Pancreas (tissue), 10 donors: ENCODE measurements around the gene KNDC1. TPM values are rescaled to one million over a fixed set of nuclear protein-coding genes. Genes with fewer than 3 reads are reported as not detected.

ENCODE experiments used
- ATAC-seq, 4 donors: fragments of 200-7000 bp; cut with Tn5 transposase; one replicate each; pipeline versions ENCODE4 v1.8.0 to v1.9.1; 2020; ENCODE audit warnings: mild to moderate bottlenecking in 4 of 4, moderate library complexity in 4 of 4
- DNase-seq, 6 donors: peaks; one replicate each; pipeline ENCODE4 v3.0.0-alpha.2; 2020
- FAIRE-seq: peaks from 2 replicates; lab custom pipeline; 2012; peaks lifted over from hg19 to GRCh38; lab: Jason Lieb, UNC
- H3K27ac ChIP-seq, 4 donors: fragments of 200-600 bp; sonication (generic); 1 replicate in 3 of 4; 2 replicates in 1 of 4; pipeline versions ENCODE4 v1.5.0 to v1.8.0; 2020
- H3K27me3 ChIP-seq, 4 donors: fragments of 200-600 bp; one replicate each; pipeline ENCODE4 v1.8.0; 2021
- H3K36me3 ChIP-seq, 3 donors: fragments of 200-600 bp; sonication (generic) in 1 of 3; one replicate each; pipeline versions ENCODE4 v1.5.0 to v1.8.0; 2020 to 2021
- H3K4me1 ChIP-seq, 3 donors: fragments of 200-600 bp; one replicate each; pipeline ENCODE4 v1.8.0; 2021
- H3K4me3 ChIP-seq, 4 donors: fragments of 200-600 bp; sonication (generic) in 2 of 4; one replicate each; pipeline versions ENCODE4 v1.5.0 to v1.8.0; 2020 to 2021
- H3K9me3 ChIP-seq, 4 donors: fragments of 200-600 bp; one replicate each; pipeline ENCODE4 v1.8.0; 2021
- WGBS, 2 donors: extraction: QIAGEN DNeasy Blood & Tissue Kit; methylation state at CpG; one replicate each; pipeline ENCODE4 v1.1.7; 2013; 5-methylcytosine and 5-hydroxymethylcytosine counted together
- intact Hi-C, 3 donors: fragments of 100-400 bp; cut with DNase I; formaldehyde crosslinking; loops; one replicate each; pipeline versions ENCODE4 v1.11.1 to v1.14.2; 2022
- polyA plus RNA-seq, 2 donors: library from polyadenylated mRNA; stranded (reverse); fragments of 200-250 nt; gene quantifications; one replicate each; pipeline ENCODE4 v1.2.3, GENCODE V29; 2013
- total RNA-seq, 6 donors: library from RNA; stranded (reverse); fragmentation: NEBNext Ultra II Directional in 4 of 6; extraction: Animal tissue kit (Norgen Biotek cat#: 25700) in 4 of 6; gene quantifications; one replicate each; pipeline versions ENCODE4 v1.2.1 to v1.2.4, GENCODE V29; 2021 to 2023
- TF ChIP-seq, protein P1 (sequence below), 4 donors: fragments of 200-600 bp; sonication (generic) in 3 of 4; IDR thresholded peaks; one replicate each; pipeline versions ENCODE4 v1.5.0 to v1.8.0; 2021; ENCODE audit warnings: antibody characterized with exemption in 4 of 4
- donor health status: healthy with polysubstance abuse.
- donor health status: DM: no; HTN: no; CAD: no; lungs with moderate emphysema.
- donor health status: DM: no; HTN: no; CAD: no.
- donor health status: control.
- donor health status: control.
- donor health status: Bipolar disorder and iron deficiency.
- donor health status: DM: yes; HTN: yes; CAD: no.
- donor health status: DM: no; HTN: no; CAD: no.
- donor health status: DM: no; HTN: no; CAD: no.
- donor health status: DM: yes; HTN: yes; CAD: no.

KNDC1 gene
- total and polyA plus RNA-seq, 8 donors = 0.14 to 3.1 (median 0.74) TPM

DNA sequence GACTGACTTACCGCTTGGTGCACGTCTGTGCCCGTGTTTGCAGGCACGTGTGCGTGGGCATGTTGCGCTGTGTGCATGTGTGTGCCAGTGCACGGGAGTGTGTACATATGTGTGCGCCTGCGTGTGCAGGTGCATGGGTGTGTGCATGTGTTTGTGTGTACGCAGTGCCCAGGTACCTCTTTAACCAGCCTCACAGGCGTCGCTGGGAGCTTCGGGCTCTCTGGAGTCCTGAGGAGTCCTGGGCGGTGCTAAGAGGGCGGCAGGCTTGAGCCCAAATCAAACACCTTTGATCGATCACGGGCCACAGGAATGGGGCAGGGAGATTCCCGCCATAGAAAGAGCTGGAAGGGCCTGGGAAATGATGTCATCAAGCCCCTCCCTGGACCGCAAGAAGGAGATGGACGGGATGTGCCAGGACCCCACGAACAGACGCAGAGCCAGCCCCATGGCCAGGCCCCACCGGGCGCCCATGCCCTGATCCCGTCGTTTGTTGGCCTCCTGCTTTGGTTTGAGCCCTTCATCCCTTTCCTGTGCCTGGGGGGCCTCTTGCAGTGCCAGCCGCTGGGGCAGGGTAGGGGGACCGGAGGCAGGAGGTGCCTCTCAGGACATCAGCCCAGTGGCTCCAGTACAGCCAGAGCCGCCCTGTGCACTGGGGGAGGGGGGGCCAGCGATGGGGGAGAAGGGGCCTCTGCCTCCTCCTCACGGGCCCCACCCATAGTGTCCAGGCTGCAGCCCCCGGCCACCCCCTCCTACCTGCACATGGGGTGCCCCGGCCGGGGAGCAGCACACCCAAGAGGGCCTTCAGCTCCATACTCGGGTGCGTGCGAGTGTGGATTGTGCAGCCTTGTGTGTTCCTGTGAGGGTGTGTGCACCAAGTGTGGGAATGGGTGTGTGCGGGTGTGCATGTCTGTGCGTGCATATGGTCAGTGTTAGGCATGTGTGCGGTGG, 5.8 kb downstream of the KNDC1 start:
- Histone ChIP-seq H3K36me3 (no peaks in the 10 kb centered on the region), H3K4me1 (peaks cover 0 to 2% (median 0%) of the 10 kb centered on the region in 3 donors), H3K27ac (no peak overlapping the region), H3K9me3 (no peaks in the 10 kb centered on the region), H3K27me3 (peaks cover 0 to 4% (median 0%) of the 10 kb centered on the region in 4 donors), H3K4me3 (no peak overlapping the region)
- no peak for FAIRE-seq
- TF ChIP-seq, protein P1, sequence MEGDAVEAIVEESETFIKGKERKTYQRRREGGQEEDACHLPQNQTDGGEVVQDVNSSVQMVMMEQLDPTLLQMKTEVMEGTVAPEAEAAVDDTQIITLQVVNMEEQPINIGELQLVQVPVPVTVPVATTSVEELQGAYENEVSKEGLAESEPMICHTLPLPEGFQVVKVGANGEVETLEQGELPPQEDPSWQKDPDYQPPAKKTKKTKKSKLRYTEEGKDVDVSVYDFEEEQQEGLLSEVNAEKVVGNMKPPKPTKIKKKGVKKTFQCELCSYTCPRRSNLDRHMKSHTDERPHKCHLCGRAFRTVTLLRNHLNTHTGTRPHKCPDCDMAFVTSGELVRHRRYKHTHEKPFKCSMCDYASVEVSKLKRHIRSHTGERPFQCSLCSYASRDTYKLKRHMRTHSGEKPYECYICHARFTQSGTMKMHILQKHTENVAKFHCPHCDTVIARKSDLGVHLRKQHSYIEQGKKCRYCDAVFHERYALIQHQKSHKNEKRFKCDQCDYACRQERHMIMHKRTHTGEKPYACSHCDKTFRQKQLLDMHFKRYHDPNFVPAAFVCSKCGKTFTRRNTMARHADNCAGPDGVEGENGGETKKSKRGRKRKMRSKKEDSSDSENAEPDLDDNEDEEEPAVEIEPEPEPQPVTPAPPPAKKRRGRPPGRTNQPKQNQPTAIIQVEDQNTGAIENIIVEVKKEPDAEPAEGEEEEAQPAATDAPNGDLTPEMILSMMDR (IDR thresholded peaks at IDR 0.05) = no peak
- peak in 1 of 6 donors; percentile 7 for DNase-seq
- intact Hi-C loops = no loop called here
- WGBS, 2 donors = 67 to 70% methylated on average over 38 to 39 of the region's 40 CpGs
- ATAC-seq = no peak

DNA sequence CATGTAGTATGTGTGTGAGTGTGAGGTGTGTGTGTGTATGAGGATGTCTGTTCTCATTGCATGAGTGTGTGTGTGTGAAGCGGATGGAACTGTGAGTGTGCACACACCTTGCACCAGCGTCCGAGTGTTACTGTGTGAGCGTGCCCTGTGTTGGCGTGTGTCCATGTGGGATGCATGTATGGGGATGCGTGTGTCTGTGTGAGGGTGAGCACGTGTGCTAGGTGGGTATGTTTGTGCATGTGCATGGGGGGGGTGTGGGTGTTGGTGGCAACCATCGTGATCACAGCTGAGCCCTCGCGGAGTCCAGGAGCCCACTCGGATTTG, 6.4 kb downstream of the KNDC1 start:
- no peaks in the 10 kb centered on the region for H3K36me3 ChIP-seq
- TF ChIP-seq, protein P1 (IDR thresholded peaks at IDR 0.05) = no peak
- no peak overlapping the region for H3K27ac ChIP-seq
- WGBS, 2 donors = 74 to 86% methylated on average over 11 of the region's 11 CpGs
- no peaks in the 10 kb centered on the region for H3K9me3 ChIP-seq
- FAIRE-seq = no peak
- no peak overlapping the region for H3K4me3 ChIP-seq
- intact Hi-C loops = no loop called here
- no peaks in the 10 kb centered on the region for H3K27me3 ChIP-seq
- peak in 1 of 6 donors; percentile 8 for DNase-seq
- no peaks in the 10 kb centered on the region for H3K4me1 ChIP-seq
- ATAC-seq = no peak

DNA sequence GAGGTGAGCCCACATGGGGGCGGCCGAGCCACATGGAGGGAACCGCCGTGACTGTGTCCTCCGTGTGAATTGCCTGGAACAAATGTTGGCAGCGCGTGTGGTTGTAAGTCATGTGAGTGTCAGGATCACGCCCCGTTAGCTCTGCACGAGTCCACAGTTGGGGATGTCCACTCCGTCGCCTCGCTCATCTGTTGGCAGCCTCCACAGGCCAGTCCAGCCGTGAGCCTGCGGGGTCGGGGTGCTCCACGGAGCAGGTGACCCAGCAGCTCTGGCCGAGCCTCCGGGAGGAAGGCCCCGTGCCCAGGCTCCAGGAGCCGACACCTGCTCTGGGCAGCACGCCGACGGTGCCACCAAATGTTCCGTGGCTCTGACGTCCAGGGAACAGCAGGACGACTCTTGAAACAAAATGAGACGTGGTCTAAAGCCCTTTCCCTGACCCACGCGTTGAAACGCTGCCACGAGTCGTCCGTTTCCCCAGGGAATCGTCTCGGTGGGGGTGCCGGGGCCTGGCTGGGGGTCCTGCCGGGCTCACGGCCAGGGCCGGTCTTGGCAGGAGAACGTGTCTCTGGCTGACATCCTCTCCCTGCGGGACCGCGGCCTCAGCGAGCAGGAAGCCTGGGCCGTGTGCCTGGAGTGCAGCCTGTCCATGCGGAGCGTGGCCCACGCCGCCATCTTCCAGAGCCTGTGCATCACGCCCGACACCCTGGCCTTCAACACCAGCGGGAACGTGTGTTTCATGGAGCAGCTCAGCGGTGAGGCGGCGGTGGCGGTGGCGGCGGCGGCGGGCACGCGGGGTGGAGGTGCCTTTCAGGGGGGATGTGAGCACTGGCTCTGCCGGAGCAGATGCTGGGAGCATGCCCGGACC, 7.0 kb downstream of the KNDC1 start:
- TF ChIP-seq, protein P1 (IDR thresholded peaks at IDR 0.05) = no peak

DNA sequence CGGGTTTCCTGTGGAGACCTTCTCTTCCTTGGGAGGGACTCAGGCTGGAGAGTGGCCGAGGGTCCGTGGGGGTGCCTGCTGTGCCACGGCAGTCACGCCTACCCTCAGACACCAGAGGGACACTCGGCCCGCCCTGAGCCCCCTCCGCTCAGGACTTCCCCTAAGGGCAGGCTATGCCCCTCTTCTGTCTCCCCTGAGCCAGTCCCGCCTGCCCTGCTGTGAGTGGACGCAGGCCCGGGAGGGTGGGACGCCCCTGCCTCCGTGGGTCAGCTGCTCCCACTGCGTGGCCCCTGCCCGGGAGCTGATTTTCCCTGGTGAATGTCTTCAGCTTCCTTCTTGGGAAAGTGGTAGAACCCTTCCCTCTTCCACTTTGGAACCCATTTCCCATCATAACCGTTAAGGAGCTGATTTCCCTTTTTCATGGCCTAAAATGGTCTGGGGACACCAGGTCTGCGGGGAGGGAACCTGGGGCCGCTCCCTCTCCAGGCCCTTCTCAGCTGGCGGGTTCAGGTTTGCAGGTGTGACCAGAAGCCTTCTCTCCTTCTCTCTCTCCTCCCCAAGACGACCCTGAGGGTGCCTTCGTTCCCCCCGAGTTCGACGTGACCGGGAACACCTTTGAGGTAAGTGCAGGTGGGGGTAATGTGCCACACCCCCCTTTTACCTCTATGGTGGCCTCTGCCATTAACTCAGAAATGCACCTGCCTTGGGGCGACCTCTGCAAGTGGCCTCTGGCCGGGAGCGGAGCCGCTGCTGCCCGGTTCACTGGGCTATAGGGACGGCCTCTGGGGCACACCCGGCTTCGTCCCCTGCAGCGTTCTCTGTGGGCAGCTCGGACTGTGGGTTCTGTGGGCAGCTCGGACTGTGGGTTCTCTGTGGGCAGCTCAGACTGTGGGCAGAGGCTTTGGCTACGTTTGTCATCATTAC, 7.9 kb downstream of the KNDC1 start:
- H3K9me3 ChIP-seq = no peaks in the 10 kb centered on the region
- no peak overlapping the region for H3K27ac ChIP-seq
- no peaks in the 10 kb centered on the region for H3K4me1 ChIP-seq
- FAIRE-seq (no peak), ATAC-seq (no peak), DNase-seq (peak in 1 of 6 donors; percentile 2)
- intact Hi-C loops = no loop called here
- H3K27me3 ChIP-seq = no peaks in the 10 kb centered on the region
- H3K36me3 ChIP-seq = no peaks in the 10 kb centered on the region
- H3K4me3 ChIP-seq = no peak overlapping the region
- TF ChIP-seq, protein P1 (IDR thresholded peaks at IDR 0.05) = no peak
- WGBS, 2 donors = 65 to 77% methylated on average over 37 of the region's 37 CpGs

More for the DNA sequence above, 7.0 kb downstream of the KNDC1 start:
- no peaks in the 10 kb centered on the region for H3K9me3 ChIP-seq
- no peak overlapping the region for H3K27ac ChIP-seq
- no peak for ATAC-seq
- no peaks in the 10 kb centered on the region for H3K27me3 ChIP-seq
- no peaks in the 10 kb centered on the region for H3K4me1 ChIP-seq
- H3K36me3 ChIP-seq = no peaks in the 10 kb centered on the region
- DNase-seq = peak in 1 of 6 donors; percentile 11
- 78 to 82% methylated on average over 66 of the region's 66 CpGs for WGBS, 2 donors
- no peak for FAIRE-seq
- intact Hi-C loops = no loop called here
- no peak overlapping the region for H3K4me3 ChIP-seq
